Gastroesophageal sphincter (tissue), 4 donors: ENCODE measurements around the gene LPCAT4. TPM values are rescaled to one million over a fixed set of nuclear protein-coding genes. Genes with fewer than 3 reads are reported as not detected.
A peak's percentile ranks its signal among the peaks of the same experiment; 100 is the strongest.

Experiments used
- ATAC-seq: fragments of 150-250 bp; one replicate; pipeline ENCODE4 v1.9.1; 2016; ENCODE audit warnings: mild to moderate bottlenecking, moderate library complexity
- H3K27ac ChIP-seq, 4 donors: fragments of 200-600 bp; sonication (generic) in 3 of 4; 1 replicate in 3 of 4; 2 replicates in 1 of 4; pipeline ENCODE4 v1.5.1; 2016 to 2019
- H3K27me3 ChIP-seq: fragments of 200-600 bp; sonication (generic); one replicate; pipeline ENCODE4 v1.5.1; 2019
- H3K36me3 ChIP-seq, 2 donors: fragments of 200-600 bp; sonication (generic); one replicate each; pipeline ENCODE4 v1.5.1; 2019; ENCODE audit warnings: control low read depth in 1 of 2
- H3K4me1 ChIP-seq, 3 donors: fragments of 200-600 bp; sonication (generic); 1 replicate in 2 of 3; 2 replicates in 1 of 3; pipeline ENCODE4 v1.5.1; 2016 to 2019; ENCODE audit warnings: control low read depth in 2 of 3
- H3K4me3 ChIP-seq, 2 donors: fragments of 200-600 bp; sonication (generic); one replicate each; pipeline ENCODE4 v1.5.1; 2019; ENCODE audit warnings: mild to moderate bottlenecking in 1 of 2, moderate library complexity in 1 of 2
- H3K9me3 ChIP-seq, 3 donors: fragments of 200-600 bp; sonication (generic); one replicate each; pipeline ENCODE4 v1.5.1; 2017 to 2019; ENCODE audit warnings: control low read depth in 2 of 3
- EP300 ChIP-seq: sonication (generic); formaldehyde crosslinking; IDR thresholded peaks from one replicate; pipeline ENCODE4 v1.6.1; 2017; ENCODE audit warnings: antibody characterized with exemption, mild to moderate bottlenecking
- POLR2A ChIP-seq, 2 donors: fragments of 450-650 bp; IDR thresholded peaks; one replicate each; pipeline ENCODE4 v1.6.1; 2017; ENCODE audit warnings: antibody characterized with exemption in 2 of 2, mild to moderate bottlenecking in 2 of 2, moderate library complexity in 1 of 2
- POLR2AphosphoS5 ChIP-seq: sonication (generic); formaldehyde crosslinking; IDR thresholded peaks from one replicate; pipeline ENCODE4 v1.6.1; 2017; ENCODE audit warnings: antibody characterized with exemption
- WGBS, 2 donors: methylation state at CpG; one replicate each; pipeline ENCODE4 v1.1.5; 2018; ENCODE audit warnings: low coverage in 1 of 2; 5-methylcytosine and 5-hydroxymethylcytosine counted together
- total RNA-seq, 4 donors: library from RNA; depleted of rRNA; stranded (reverse); fragments of >200 nt; gene quantifications; one replicate each; pipeline ENCODE4 v1.1.0, GENCODE V29; 2016
- TF ChIP-seq, protein P1 (sequence below), 4 experiments: fragments of 200-600 bp in 2 of 4; fragments of 450-650 bp in 2 of 4; sonication (generic) in 1 of 4; IDR thresholded peaks; one replicate each; pipeline ENCODE4 v1.5.1; 2017 to 2019; ENCODE audit warnings: antibody characterized with exemption in 4 of 4, mild to moderate bottlenecking in 2 of 4, moderate library complexity in 2 of 4

Gene LPCAT4
- total RNA-seq, 4 donors from 2014 or later: 6.8 to 13.5 (median 10.7) TPM

DNA sequence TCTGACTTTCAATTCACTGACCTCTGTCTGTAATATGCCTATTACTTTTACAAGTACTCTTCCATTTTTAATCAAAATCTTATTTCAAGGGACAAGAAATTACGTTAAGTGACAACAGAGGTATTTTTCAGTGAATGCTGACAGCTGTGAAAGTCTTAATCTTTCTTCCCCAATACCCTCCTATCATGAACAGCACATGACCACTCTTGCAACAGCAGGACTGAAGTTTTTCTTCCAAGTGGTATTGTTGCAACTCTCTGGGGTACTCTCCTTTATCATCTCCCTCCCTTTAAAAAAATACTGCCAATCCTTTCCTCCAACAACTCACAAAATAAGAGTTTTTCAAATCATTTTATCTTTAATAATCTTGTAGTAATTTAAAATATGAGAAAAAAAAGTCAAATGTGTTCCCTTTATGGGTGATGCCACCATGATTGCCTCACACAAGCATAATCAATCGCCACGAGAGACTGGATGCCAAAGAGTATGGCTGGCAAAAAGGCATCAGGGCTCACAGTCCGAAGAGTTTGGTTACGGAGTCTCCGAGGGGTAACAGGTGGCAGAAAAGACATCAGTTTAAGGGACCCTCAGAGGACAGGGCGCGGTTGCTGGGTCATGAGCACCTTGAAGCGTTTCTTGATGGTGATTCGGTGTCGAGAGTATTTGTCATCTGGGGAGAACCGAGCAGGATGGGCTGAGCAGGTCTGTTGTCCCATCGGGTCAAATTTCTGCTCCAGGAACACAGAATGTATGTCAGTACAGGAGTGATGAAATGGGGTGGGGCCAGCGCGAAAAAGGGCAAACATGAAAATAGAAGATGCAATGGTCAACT lies 25.4 kb downstream of the LPCAT4 start:
- H3K9me3 ChIP-seq: no peaks in the 10 kb centered on the region
- TF ChIP-seq, protein P1, sequence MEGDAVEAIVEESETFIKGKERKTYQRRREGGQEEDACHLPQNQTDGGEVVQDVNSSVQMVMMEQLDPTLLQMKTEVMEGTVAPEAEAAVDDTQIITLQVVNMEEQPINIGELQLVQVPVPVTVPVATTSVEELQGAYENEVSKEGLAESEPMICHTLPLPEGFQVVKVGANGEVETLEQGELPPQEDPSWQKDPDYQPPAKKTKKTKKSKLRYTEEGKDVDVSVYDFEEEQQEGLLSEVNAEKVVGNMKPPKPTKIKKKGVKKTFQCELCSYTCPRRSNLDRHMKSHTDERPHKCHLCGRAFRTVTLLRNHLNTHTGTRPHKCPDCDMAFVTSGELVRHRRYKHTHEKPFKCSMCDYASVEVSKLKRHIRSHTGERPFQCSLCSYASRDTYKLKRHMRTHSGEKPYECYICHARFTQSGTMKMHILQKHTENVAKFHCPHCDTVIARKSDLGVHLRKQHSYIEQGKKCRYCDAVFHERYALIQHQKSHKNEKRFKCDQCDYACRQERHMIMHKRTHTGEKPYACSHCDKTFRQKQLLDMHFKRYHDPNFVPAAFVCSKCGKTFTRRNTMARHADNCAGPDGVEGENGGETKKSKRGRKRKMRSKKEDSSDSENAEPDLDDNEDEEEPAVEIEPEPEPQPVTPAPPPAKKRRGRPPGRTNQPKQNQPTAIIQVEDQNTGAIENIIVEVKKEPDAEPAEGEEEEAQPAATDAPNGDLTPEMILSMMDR (IDR thresholded peaks at IDR 0.05): no peak
- TF ChIP-seq POLR2AphosphoS5: no peak
- TF ChIP-seq EP300: no peak
- no peak for TF ChIP-seq POLR2A (IDR thresholded peaks at IDR 0.05)
- ATAC-seq: no peak
- peak overlapping the region in 1 of 2 donors; percentile 68 for H3K4me3 ChIP-seq
- H3K27me3 ChIP-seq: no peaks in the 10 kb centered on the region
- WGBS, 2 donors: 94% methylated on average over 9 to 15 of the region's 15 CpGs
- H3K4me1 ChIP-seq: peaks cover 0 to 44% (median 11%) of the 10 kb centered on the region in 3 donors
- H3K36me3 ChIP-seq: peaks cover 0 to 24% of the 10 kb centered on the region in 2 donors
- H3K27ac ChIP-seq: peak overlapping the region in 1 of 4 donors; percentile 84

DNA sequence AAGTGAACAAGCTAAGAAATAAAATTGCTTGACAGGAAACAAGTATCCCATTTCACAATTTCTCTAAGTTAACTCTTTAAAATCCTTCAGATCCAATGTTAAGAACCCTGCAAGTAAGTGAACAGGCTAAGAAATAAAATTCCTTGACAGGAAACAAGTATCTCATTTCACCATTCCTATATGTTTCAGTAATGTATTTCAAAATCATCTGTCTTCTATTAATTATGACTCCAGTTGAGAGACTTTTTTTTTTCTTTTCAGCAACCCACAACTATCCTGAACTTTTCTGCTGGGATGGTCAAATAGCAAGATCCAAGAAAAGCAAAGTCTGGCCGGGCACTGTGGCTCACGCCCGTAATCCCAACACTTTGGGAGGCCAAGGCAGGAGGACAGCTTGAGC lies 27.1 kb downstream of the LPCAT4 start:
- H3K27me3 ChIP-seq: no peaks in the 10 kb centered on the region
- 70 to 100% methylated on average over 2 of the region's 3 CpGs for WGBS, 2 donors
- no peak overlapping the region for H3K27ac ChIP-seq
- TF ChIP-seq POLR2AphosphoS5: no peak
- TF ChIP-seq, protein P1 (IDR thresholded peaks at IDR 0.05): no peak
- TF ChIP-seq POLR2A (IDR thresholded peaks at IDR 0.05): no peak
- peaks cover 0 to 60% (median 16%) of the 10 kb centered on the region in 3 donors for H3K4me1 ChIP-seq
- H3K36me3 ChIP-seq: peaks cover 0 to 24% of the 10 kb centered on the region in 2 donors
- H3K9me3 ChIP-seq: no peaks in the 10 kb centered on the region
- H3K4me3 ChIP-seq: no peak overlapping the region
- no peak for ATAC-seq

DNA sequence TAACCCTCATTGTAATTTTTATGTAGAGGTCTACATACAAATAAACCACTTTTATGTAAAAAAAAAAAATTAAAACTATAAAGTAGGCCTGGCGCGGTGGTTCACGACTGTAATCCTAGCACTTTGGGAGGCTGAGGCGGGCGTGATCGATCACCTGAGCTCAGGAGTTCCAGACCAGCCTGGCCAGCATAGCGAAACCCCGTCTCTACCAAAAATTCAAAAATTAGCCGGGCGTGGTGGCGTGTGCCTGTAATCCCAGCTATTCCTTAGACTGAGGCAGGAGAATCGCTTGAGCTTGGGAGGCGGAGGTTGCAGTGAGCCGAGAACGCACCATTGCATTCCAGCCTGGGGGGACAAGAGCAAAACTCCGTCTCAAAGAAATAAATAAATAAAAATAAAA lies 28.6 kb downstream of the LPCAT4 start:
- H3K27ac ChIP-seq: peak overlapping the region in 3 of 4 donors; percentile 85 to 90 (median 85)
- peak overlapping the region; percentile 70 for H3K4me3 ChIP-seq
- TF ChIP-seq POLR2A (IDR thresholded peaks at IDR 0.05) (no peak), POLR2AphosphoS5 (no peak), EP300 (no peak)
- TF ChIP-seq, protein P1 (IDR thresholded peaks at IDR 0.05): no peak
- no peak for ATAC-seq
- WGBS, 2 donors: 65 to 67% methylated on average over 12 to 16 of the region's 16 CpGs
- peaks cover 0 to 24% of the 10 kb centered on the region in 2 donors for H3K36me3 ChIP-seq
- H3K27me3 ChIP-seq: no peaks in the 10 kb centered on the region
- H3K9me3 ChIP-seq: no peaks in the 10 kb centered on the region
- peaks cover 0 to 68% (median 16%) of the 10 kb centered on the region in 3 donors for H3K4me1 ChIP-seq

DNA sequence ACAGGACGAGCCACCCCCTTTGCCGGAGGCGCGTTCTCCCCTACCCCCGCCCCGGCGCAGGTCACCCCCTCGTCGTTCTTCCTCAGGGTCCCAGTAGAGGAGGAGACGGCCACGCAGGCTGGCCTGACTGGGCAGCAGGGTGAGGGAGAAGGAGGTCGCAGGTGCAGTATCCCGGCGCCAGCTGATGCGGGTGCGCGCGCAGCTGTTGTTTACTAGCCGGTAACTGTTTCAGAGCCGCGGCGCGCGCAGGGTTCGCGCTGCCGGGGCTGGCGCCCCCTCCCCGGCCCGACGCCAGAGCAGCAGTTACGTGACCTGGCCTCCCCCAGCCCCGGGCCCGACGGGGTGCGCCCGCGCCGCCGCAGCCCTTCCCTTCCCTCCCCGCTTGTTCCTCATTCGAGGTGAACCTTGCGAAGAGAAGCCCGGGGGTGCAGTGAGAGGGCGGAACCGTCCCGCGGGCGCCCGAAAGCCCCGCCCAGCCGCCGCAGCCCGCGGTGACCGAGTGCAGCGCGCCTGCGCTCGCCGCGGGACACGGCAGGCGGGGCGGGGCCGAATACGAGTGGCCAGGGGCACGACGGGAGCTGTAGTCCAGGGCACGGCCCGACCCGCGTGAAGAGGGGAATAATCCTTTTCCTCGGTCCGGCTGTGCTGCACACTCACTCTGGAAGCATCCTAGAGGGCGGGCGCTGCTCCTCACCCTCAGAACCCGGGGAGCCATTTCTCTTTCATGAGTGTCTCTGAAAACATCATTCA lies 29.3 kb downstream of the LPCAT4 start, which contains the start of gene SLC12A6:
Gene SLC12A6, minus strand, starts transcription at position 225 of the 750 bp plus-strand sequence. CDS start 1,101 bp downstream, outside the sequence.
- TF ChIP-seq POLR2A (IDR thresholded peaks at IDR 0.05) (peak; percentile 77 to 84), POLR2AphosphoS5 (peak; percentile 57), EP300 (no peak)
- TF ChIP-seq, protein P1 (IDR thresholded peaks at IDR 0.05): no peak
- 0% methylated on average over 1 of the region's 78 CpGs; no CpG with 5 or more reads in 1 of the 2 donors for WGBS, 2 donors

More for the DNA sequence above, 29.3 kb downstream of the LPCAT4 start, which contains the start of gene SLC12A6:
- Histone ChIP-seq H3K36me3 (peaks cover 0 to 24% of the 10 kb centered on the region in 2 donors), H3K27me3 (no peaks in the 10 kb centered on the region), H3K4me3 (peak within 1 kb of the TSS; percentile 70), H3K9me3 (no peaks in the 10 kb centered on the region), H3K27ac (peak within 1 kb of the TSS; percentile 41 to 90 (median 85)), H3K4me1 (peaks cover 0 to 68% (median 16%) of the 10 kb centered on the region in 3 donors)
- peak; percentile 97 for ATAC-seq
